ENCODE data around the gene TIPARP.

The TIPARP gene

GRCh38 chr3:156635034-156635433, 39.4 kb upstream of the TIPARP start:
- Histone ChIP-seq H3K4me1 (no peaks in the 10 kb centered on the region), H2AFZ (no peak overlapping the region), H3K79me2 (no peaks in the 10 kb centered on the region), H3K4me3 (ENCODE audit: low read depth, low read length) (no peak overlapping the region), H3K9ac (no peak overlapping the region), H3K27ac (no peak overlapping the region), H3K4me2 (ENCODE audit: low read length) (no peak overlapping the region), H3K9me3 (ENCODE audit: control insufficient read depth, low read length) (no peaks in the 10 kb centered on the region), H3K36me3 (ENCODE audit: control insufficient read depth, insufficient read depth, low read length) (no peaks in the 10 kb centered on the region), H3K27me3 (ENCODE audit: control insufficient read depth, insufficient read depth, low read length) (no peaks in the 10 kb centered on the region)
- TF ChIP-seq CTCF (IDR thresholded peaks at IDR 0.05): no peak

GRCh38 chr3:156635973-156636372, 38.4 kb upstream of the TIPARP start:
- Histone ChIP-seq H3K27me3 (ENCODE audit: control insufficient read depth, insufficient read depth, low read length) (no peaks in the 10 kb centered on the region), H3K9ac (no peak overlapping the region), H3K36me3 (ENCODE audit: control insufficient read depth, insufficient read depth, low read length) (no peaks in the 10 kb centered on the region), H3K4me3 (ENCODE audit: low read depth, low read length) (no peak overlapping the region), H3K4me1 (no peaks in the 10 kb centered on the region), H3K4me2 (ENCODE audit: low read length) (no peak overlapping the region), H3K9me3 (ENCODE audit: control insufficient read depth, low read length) (no peaks in the 10 kb centered on the region), H2AFZ (no peak overlapping the region), H3K27ac (no peak overlapping the region), H3K79me2 (no peaks in the 10 kb centered on the region)
- no peak for TF ChIP-seq CTCF (IDR thresholded peaks at IDR 0.05)

- Histone ChIP-seq H3K4me2 (ENCODE audit: low read length) (no peak overlapping the region), H2AFZ (no peak overlapping the region), H3K9ac (no peak overlapping the region), H3K79me2 (no peaks in the 10 kb centered on the region), H3K4me3 (ENCODE audit: low read depth, low read length) (no peak overlapping the region), H3K9me3 (ENCODE audit: control insufficient read depth, low read length) (no peaks in the 10 kb centered on the region), H3K36me3 (ENCODE audit: control insufficient read depth, insufficient read depth, low read length) (no peaks in the 10 kb centered on the region), H3K4me1 (no peaks in the 10 kb centered on the region), H3K27me3 (ENCODE audit: control insufficient read depth, insufficient read depth, low read length) (no peaks in the 10 kb centered on the region), H3K27ac (no peak overlapping the region)
- TF ChIP-seq CTCF (IDR thresholded peaks at IDR 0.05): no peak
These were observed 36.8 kb upstream of the TIPARP start for GRCh38 chr3:156637480-156638022.

GRCh38 chr3:156638271-156638670, 36.1 kb upstream of the TIPARP start:
- no peak overlapping the region for H3K9ac ChIP-seq
- no peaks in the 10 kb centered on the region for H3K79me2 ChIP-seq
- no peaks in the 10 kb centered on the region for H3K36me3 ChIP-seq (ENCODE audit: control insufficient read depth, insufficient read depth, low read length)
- no peak overlapping the region for H3K27ac ChIP-seq
- H3K27me3 ChIP-seq (ENCODE audit: control insufficient read depth, insufficient read depth, low read length): no peaks in the 10 kb centered on the region
- no peaks in the 10 kb centered on the region for H3K4me1 ChIP-seq
- H3K4me2 ChIP-seq (ENCODE audit: low read length): no peak overlapping the region
- H3K4me3 ChIP-seq (ENCODE audit: low read depth, low read length): no peak overlapping the region
- TF ChIP-seq CTCF (IDR thresholded peaks at IDR 0.05): no peak
- H3K9me3 ChIP-seq (ENCODE audit: control insufficient read depth, low read length): no peaks in the 10 kb centered on the region
- H2AFZ ChIP-seq: no peak overlapping the region

- Histone ChIP-seq H3K36me3 (ENCODE audit: control insufficient read depth, insufficient read depth, low read length) (no peaks in the 10 kb centered on the region), H3K27me3 (ENCODE audit: control insufficient read depth, insufficient read depth, low read length) (no peaks in the 10 kb centered on the region), H3K27ac (no peak overlapping the region), H3K4me1 (no peaks in the 10 kb centered on the region), H3K9me3 (ENCODE audit: control insufficient read depth, low read length) (no peaks in the 10 kb centered on the region), H3K4me2 (ENCODE audit: low read length) (no peak overlapping the region), H3K9ac (no peak overlapping the region), H3K79me2 (no peaks in the 10 kb centered on the region), H2AFZ (no peak overlapping the region), H3K4me3 (ENCODE audit: low read depth, low read length) (no peak overlapping the region)
- TF ChIP-seq CTCF (IDR thresholded peaks at IDR 0.05): no peak
These were observed 34.9 kb upstream of the TIPARP start for GRCh38 chr3:156639414-156640023.
